ENCODE data around the gene DOCK2. TPM values are rescaled to one million over a fixed set of nuclear protein-coding genes. Genes with fewer than 3 reads are reported as not detected.
"Not testable (repeated sequence)": the region's sequence is repeated elsewhere in the genome, so short reads cannot be mapped to it uniquely, and the experiment has no call there.

Gene DOCK2
- total RNA-seq, 5 donors from 2014 or later (not counting 1 experiment from before 2014, with no cell fraction given), result 168 to 303 (median 197) TPM

DNA sequence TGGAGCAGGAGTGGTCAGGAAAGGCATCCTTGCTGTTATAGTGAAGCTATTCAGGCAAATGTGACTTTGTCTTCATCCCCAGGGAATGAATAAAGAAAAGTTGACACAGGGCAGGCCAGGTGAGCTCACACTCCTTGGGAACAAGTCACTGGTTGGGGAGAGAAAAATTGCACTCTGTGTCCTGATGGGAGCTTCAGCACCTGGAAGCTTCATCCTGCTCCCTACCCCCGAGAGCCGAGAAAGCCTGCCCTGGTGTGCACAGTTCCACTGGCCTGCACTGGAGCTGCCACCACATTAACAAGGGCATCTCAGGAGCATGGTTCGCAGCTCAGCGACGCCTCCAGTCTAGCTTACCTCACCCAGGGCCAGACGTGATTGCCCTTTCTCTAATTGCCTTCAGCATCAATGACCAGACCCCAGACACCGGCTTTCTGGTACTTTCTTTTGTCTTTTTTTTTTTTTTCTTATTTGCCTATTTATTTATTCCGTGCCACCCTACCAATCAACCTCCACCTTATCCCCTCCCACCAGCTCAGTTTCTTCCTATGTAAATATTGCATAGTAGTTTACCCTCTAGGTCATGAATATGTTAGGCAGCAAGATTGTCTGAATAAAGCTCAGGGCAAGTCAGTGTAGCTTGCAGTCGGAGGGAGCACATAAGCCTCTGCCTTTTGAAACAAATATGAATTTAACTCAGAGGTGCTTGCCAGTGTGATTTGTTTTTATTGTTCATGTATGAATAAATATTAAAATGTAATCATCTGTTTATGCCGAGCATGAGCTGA, 87.4 kb downstream of the DOCK2 start:
- ChIA-PET POLR2A (no interaction called here), CTCF (interaction anchor here (0.7 to 1.0 kb wide), 2 partner anchors 9 to 54 kb away, joined by 3 to 4 read pairs; no protein-coding TSS in a partner anchor)
- 90% methylated on average over 7 of the region's 10 CpGs for WGBS (ENCODE audit: insufficient coverage)
- H3K4me1 ChIP-seq (ENCODE audit: control insufficient read depth in 1 of 2, extremely low read depth in 1 of 2, insufficient read depth in 2 of 2, low read length in 2 of 2), result no peaks in the 10 kb centered on the region
- DNase-seq (no peak), ATAC-seq (replicated peaks in 1 of 4) (no peak)
- H3K27ac Mint-ChIP-seq, result no peak overlapping the region
- H3K4me3 ChIP-seq (ENCODE audit: control insufficient read depth in 1 of 2, extremely low read depth in 1 of 2, low read length in 1 of 2), result no peak overlapping the region
- no peaks in the 10 kb centered on the region for H3K27me3 Mint-ChIP-seq
- H3K4me1 Mint-ChIP-seq, result peaks cover 11 to 42% (median 12%) of the 10 kb centered on the region in 3 donors
- H3K27ac ChIP-seq (ENCODE audit: low read length), result no peak overlapping the region
- H3K27me3 ChIP-seq (replicated peaks in 1 of 2; ENCODE audit: control insufficient read depth in 2 of 2, extremely low read depth in 1 of 2, insufficient read depth in 2 of 2, low read length in 1 of 2), result no peaks in the 10 kb centered on the region
- peaks cover 92% of the 10 kb centered on the region for H3K36me3 Mint-ChIP-seq
- H3K9me3 ChIP-seq, result no peaks in the 10 kb centered on the region
- no peak overlapping the region for H3K4me3 Mint-ChIP-seq
- peaks cover 0 to 6% (median 6%) of the 10 kb centered on the region in 3 donors for H3K9me3 Mint-ChIP-seq
- peaks cover 42 to 83% of the 10 kb centered on the region in 2 donors for H3K36me3 ChIP-seq (ENCODE audit: control insufficient read depth in 2 of 2, extremely low read depth in 1 of 2, insufficient read depth in 1 of 2, low read length in 1 of 2)

DNA sequence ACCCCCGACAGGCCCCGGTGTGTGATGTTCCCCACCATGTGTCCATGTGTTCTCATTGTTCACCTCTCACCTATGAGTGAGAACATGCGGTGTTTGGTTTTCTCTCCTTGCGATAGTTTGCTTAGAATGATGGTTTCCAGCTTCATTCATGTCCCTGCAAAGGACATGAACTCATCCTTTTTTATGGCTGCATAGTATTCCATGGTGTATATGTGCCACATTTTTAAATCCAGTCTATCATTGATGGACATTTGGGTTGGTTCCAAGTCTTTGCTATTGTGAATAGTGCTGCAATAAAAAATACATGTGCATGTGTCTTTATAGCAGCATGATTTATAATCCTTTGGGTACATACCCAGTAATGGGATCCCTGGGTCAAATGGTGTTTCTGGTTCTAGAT, 88.6 kb downstream of the DOCK2 start:
- ATAC-seq (replicated peaks in 1 of 4); H3K27ac Mint-ChIP-seq; H3K4me3 Mint-ChIP-seq; H3K27ac ChIP-seq (ENCODE audit: low read length); H3K4me1 ChIP-seq (ENCODE audit: control insufficient read depth in 1 of 2, extremely low read depth in 1 of 2, insufficient read depth in 2 of 2, low read length in 2 of 2); H3K9me3 Mint-ChIP-seq; H3K4me3 ChIP-seq (ENCODE audit: control insufficient read depth in 1 of 2, extremely low read depth in 1 of 2, low read length in 1 of 2); DNase-seq; H3K27me3 ChIP-seq (replicated peaks in 1 of 2; ENCODE audit: control insufficient read depth in 2 of 2, extremely low read depth in 1 of 2, insufficient read depth in 2 of 2, low read length in 1 of 2); H3K9me3 ChIP-seq; H3K27me3 Mint-ChIP-seq; CTCF ChIA-PET; POLR2A ChIA-PET: not testable (repeated sequence)
- peaks cover 89% of the 10 kb centered on the region for H3K36me3 Mint-ChIP-seq
- no CpG with 5 or more reads among the region's 4 CpGs for WGBS (ENCODE audit: insufficient coverage)
- peaks cover 33 to 79% of the 10 kb centered on the region in 2 donors for H3K36me3 ChIP-seq (ENCODE audit: control insufficient read depth in 2 of 2, extremely low read depth in 1 of 2, insufficient read depth in 1 of 2, low read length in 1 of 2)
- peaks cover 14 to 48% (median 16%) of the 10 kb centered on the region in 3 donors for H3K4me1 Mint-ChIP-seq

DNA sequence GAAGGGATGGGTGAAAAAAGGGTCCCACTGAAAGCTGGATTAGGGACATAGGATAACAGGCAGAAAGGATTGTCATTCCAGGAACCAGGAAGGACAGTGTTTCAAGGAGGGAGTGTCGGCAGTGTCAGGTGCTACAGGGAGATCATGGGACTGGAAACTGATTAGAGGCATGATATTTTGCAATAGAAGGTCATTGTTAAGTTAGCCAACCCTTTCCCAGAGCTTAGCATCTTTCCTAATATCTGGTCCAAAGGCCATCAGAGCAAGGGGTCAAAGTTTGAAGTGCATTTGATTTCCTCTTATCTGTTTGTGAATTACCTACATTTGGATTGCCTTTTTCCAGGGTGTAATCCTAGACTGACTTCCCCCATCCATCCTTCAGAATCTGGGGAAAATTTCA, 91.3 kb downstream of the DOCK2 start:
- Histone ChIP-seq H3K4me3 (ENCODE audit: control insufficient read depth in 1 of 2, extremely low read depth in 1 of 2, low read length in 1 of 2) (no peak overlapping the region), H3K4me1 (ENCODE audit: control insufficient read depth in 1 of 2, extremely low read depth in 1 of 2, insufficient read depth in 2 of 2, low read length in 2 of 2) (no peaks in the 10 kb centered on the region), H3K36me3 (ENCODE audit: control insufficient read depth in 2 of 2, extremely low read depth in 1 of 2, insufficient read depth in 1 of 2, low read length in 1 of 2) (peaks cover 15 to 66% of the 10 kb centered on the region in 2 donors), H3K27me3 (replicated peaks in 1 of 2; ENCODE audit: control insufficient read depth in 2 of 2, extremely low read depth in 1 of 2, insufficient read depth in 2 of 2, low read length in 1 of 2) (no peaks in the 10 kb centered on the region), H3K27ac (ENCODE audit: low read length) (no peak overlapping the region), H3K9me3 (no peaks in the 10 kb centered on the region)
- POLR2A ChIA-PET, result no interaction called here
- Mint-ChIP-seq H3K27ac (peak overlapping the region in 1 of 2 donors; percentile 17), H3K4me1 (peaks cover 26 to 49% (median 31%) of the 10 kb centered on the region in 3 donors), H3K4me3 (no peak overlapping the region), H3K9me3 (peaks cover 0 to 6% (median 6%) of the 10 kb centered on the region in 3 donors), H3K36me3 (peaks cover 80% of the 10 kb centered on the region), H3K27me3 (no peaks in the 10 kb centered on the region)
- CTCF ChIA-PET, result no interaction called here
- ATAC-seq (replicated peaks in 1 of 4) (no peak), DNase-seq (no peak)
- 100% methylated on average over 1 of the region's 1 CpG for WGBS (ENCODE audit: insufficient coverage)

DNA sequence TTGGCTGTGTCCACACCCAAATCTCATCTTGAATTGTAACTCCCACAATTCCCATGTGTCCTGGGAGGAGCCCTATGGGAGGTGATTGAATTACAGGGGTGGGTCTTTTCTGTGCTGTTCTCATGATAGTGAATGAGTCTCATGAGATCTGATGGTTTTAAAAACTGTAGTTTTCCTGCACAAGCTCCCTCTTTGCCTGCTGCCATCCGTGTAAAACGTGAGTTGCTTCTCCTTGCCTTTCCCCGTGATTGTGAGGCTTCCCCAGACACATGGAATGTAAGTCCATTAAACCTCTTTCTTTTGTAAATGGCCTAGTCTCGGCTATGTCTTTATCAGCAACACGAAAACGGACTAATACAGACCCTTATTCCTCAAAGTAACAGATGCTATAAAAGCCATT, 94.1 kb downstream of the DOCK2 start:
- no peak for ATAC-seq (replicated peaks in 1 of 4)
- no peaks in the 10 kb centered on the region for H3K9me3 ChIP-seq
- no peaks in the 10 kb centered on the region for H3K4me1 ChIP-seq (ENCODE audit: control insufficient read depth in 1 of 2, extremely low read depth in 1 of 2, insufficient read depth in 2 of 2, low read length in 2 of 2)
- no peak overlapping the region for H3K4me3 ChIP-seq (ENCODE audit: control insufficient read depth in 1 of 2, extremely low read depth in 1 of 2, low read length in 1 of 2)
- Mint-ChIP-seq H3K27me3 (no peaks in the 10 kb centered on the region), H3K36me3 (peaks cover 76% of the 10 kb centered on the region), H3K27ac (no peak overlapping the region), H3K4me3 (no peak overlapping the region), H3K9me3 (no peaks in the 10 kb centered on the region), H3K4me1 (peaks cover 31 to 50% (median 38%) of the 10 kb centered on the region in 3 donors)
- peaks cover 0 to 72% of the 10 kb centered on the region in 2 donors for H3K36me3 ChIP-seq (ENCODE audit: control insufficient read depth in 2 of 2, extremely low read depth in 1 of 2, insufficient read depth in 1 of 2, low read length in 1 of 2)
- CTCF ChIA-PET, result no interaction called here
- no peak overlapping the region for H3K27ac ChIP-seq (ENCODE audit: low read length)
- H3K27me3 ChIP-seq (replicated peaks in 1 of 2; ENCODE audit: control insufficient read depth in 2 of 2, extremely low read depth in 1 of 2, insufficient read depth in 2 of 2, low read length in 1 of 2), result no peaks in the 10 kb centered on the region
- POLR2A ChIA-PET, result no interaction called here
- DNase-seq, result no peak
- WGBS (ENCODE audit: insufficient coverage), result 100% methylated on average over 3 of the region's 6 CpGs

DNA sequence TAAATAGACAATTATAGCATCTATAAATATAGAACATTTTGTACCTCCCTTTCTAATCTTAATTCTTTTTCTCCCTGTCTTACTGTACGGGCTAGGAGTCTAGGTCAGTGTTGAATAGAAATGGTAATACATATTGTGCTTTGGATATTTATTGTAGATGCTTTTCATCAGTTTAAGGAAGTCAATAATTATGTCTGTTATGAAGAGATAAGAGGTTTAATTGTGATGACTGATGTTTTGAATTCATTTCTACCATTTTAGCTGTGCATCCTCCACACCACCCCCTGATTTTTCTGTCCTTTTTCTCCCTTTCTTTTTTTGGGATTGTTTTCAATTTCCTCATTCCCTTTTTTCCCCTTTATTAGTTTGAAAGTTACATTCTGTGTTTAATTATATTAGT, 95.8 kb downstream of the DOCK2 start:
- H3K27me3 Mint-ChIP-seq, result no peaks in the 10 kb centered on the region
- CTCF ChIA-PET, result interaction anchor here in 1 of 2 donors (1.0 to 1.2 kb wide), 2 partner anchors 8 to 207 kb away, joined by 3 read pairs; no protein-coding TSS in a partner anchor
- POLR2A ChIA-PET, result no interaction called here
- no peaks in the 10 kb centered on the region for H3K27me3 ChIP-seq (replicated peaks in 1 of 2; ENCODE audit: control insufficient read depth in 2 of 2, extremely low read depth in 1 of 2, insufficient read depth in 2 of 2, low read length in 1 of 2)
- peaks cover 0 to 75% of the 10 kb centered on the region in 2 donors for H3K36me3 ChIP-seq (ENCODE audit: control insufficient read depth in 2 of 2, extremely low read depth in 1 of 2, insufficient read depth in 1 of 2, low read length in 1 of 2)
- whole genome bisulfite sequencing (ENCODE audit: insufficient coverage), result no CpG with 5 or more reads among the region's 1 CpG
- H3K27ac Mint-ChIP-seq, result peak overlapping the region; percentile 0 to 9
- peaks cover 35 to 36% (median 36%) of the 10 kb centered on the region in 3 donors for H3K4me1 Mint-ChIP-seq
- no peaks in the 10 kb centered on the region for H3K4me1 ChIP-seq (ENCODE audit: control insufficient read depth in 1 of 2, extremely low read depth in 1 of 2, insufficient read depth in 2 of 2, low read length in 2 of 2)
- no peak overlapping the region for H3K4me3 ChIP-seq (ENCODE audit: control insufficient read depth in 1 of 2, extremely low read depth in 1 of 2, low read length in 1 of 2)
- H3K27ac ChIP-seq (ENCODE audit: low read length), result no peak overlapping the region
- no peaks in the 10 kb centered on the region for H3K9me3 Mint-ChIP-seq
- no peaks in the 10 kb centered on the region for H3K9me3 ChIP-seq
- H3K4me3 Mint-ChIP-seq, result no peak overlapping the region
- ATAC-seq (replicated peaks in 1 of 4) (no peak), DNase-seq (no peak)
- H3K36me3 Mint-ChIP-seq, result peaks cover 78% of the 10 kb centered on the region

DNA sequence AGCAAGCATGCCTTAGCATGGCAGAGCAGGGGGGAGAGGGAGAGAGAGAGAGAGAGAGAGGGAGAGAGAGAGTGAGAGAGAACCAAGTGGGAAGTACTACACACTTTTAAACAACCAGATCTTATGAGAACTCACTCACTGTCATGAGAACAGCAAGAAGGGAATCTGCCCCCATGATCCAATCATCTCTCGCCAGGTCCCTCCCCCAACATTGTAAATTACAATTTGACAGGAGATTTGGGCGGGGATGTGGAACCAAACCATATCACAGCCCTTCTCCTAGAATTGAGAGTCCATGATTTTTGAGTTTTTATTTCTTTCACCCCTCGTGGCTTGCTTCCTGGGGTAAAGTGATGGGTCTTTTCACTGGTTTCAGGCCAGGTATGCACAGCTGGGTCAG, 98.8 kb downstream of the DOCK2 start:
- ATAC-seq (replicated peaks in 1 of 4) (no peak), DNase-seq (no peak)
- CTCF ChIA-PET, result no interaction called here
- H3K9me3 ChIP-seq, result no peaks in the 10 kb centered on the region
- no CpG with 5 or more reads among the region's 3 CpGs for WGBS (ENCODE audit: insufficient coverage)
- Mint-ChIP-seq H3K27me3 (no peaks in the 10 kb centered on the region), H3K9me3 (no peaks in the 10 kb centered on the region), H3K4me3 (no peak overlapping the region), H3K36me3 (peaks cover 81% of the 10 kb centered on the region), H3K27ac (no peak overlapping the region), H3K4me1 (peaks cover 20 to 27% (median 22%) of the 10 kb centered on the region in 3 donors)
- POLR2A ChIA-PET, result no interaction called here
- H3K27ac ChIP-seq (ENCODE audit: low read length), result no peak overlapping the region
- H3K4me3 ChIP-seq (ENCODE audit: control insufficient read depth in 1 of 2, extremely low read depth in 1 of 2, low read length in 1 of 2), result no peak overlapping the region
- no peaks in the 10 kb centered on the region for H3K4me1 ChIP-seq (ENCODE audit: control insufficient read depth in 1 of 2, extremely low read depth in 1 of 2, insufficient read depth in 2 of 2, low read length in 2 of 2)
- peaks cover under 1 to 70% of the 10 kb centered on the region in 2 donors for H3K36me3 ChIP-seq (ENCODE audit: control insufficient read depth in 2 of 2, extremely low read depth in 1 of 2, insufficient read depth in 1 of 2, low read length in 1 of 2)
- H3K27me3 ChIP-seq (replicated peaks in 1 of 2; ENCODE audit: control insufficient read depth in 2 of 2, extremely low read depth in 1 of 2, insufficient read depth in 2 of 2, low read length in 1 of 2), result no peaks in the 10 kb centered on the region
